ENCODE data around the gene JAKMIP1. TPM values are rescaled to one million over a fixed set of nuclear protein-coding genes. Genes with fewer than 3 reads are reported as not detected.

Gene JAKMIP1
- total RNA-seq, 1 experiment from 2014 or later: not detected

- POLR2A ChIA-PET: no interaction called here
- no peaks in the 10 kb centered on the region for H3K4me1 Mint-ChIP-seq (ENCODE audit: insufficient read depth, unreplicated experiment)
- no peak for DNase-seq (ENCODE audit: unreplicated experiment)
Measured at GRCh38 chr4:6118201-6118600, 82.1 kb downstream of the JAKMIP1 start.

GRCh38 chr4:6116696-6117285 is 83.6 kb downstream of the JAKMIP1 start:
- no peak for TF ChIP-seq CTCF (IDR thresholded peaks at IDR 0.05; ENCODE audit: unreplicated experiment)
- no peak for DNase-seq (ENCODE audit: unreplicated experiment)
- Mint-ChIP-seq H3K36me3 (ENCODE audit: insufficient read depth, unreplicated experiment) (no peaks in the 10 kb centered on the region), H3K9me3 (ENCODE audit: unreplicated experiment) (peaks cover 21% of the 10 kb centered on the region), H3K4me3 (ENCODE audit: unreplicated experiment) (no peak overlapping the region), H3K27me3 (ENCODE audit: insufficient read depth, unreplicated experiment) (no peaks in the 10 kb centered on the region), H3K27ac (ENCODE audit: low read depth, unreplicated experiment) (no peak overlapping the region), H3K4me1 (ENCODE audit: insufficient read depth, unreplicated experiment) (no peaks in the 10 kb centered on the region)
- BruUV-seq (replicated peaks): no TSS peak
- intact Hi-C loops (cut with micrococcal nuclease): no loop called here
- ChIA-PET POLR2A (no interaction called here), CTCF (no interaction called here)

More at GRCh38 chr4:6118201-6118600, 82.1 kb downstream of the JAKMIP1 start:
- Mint-ChIP-seq H3K27me3 (ENCODE audit: insufficient read depth, unreplicated experiment) (no peaks in the 10 kb centered on the region), H3K9me3 (ENCODE audit: unreplicated experiment) (peaks cover 26% of the 10 kb centered on the region), H3K4me3 (ENCODE audit: unreplicated experiment) (no peak overlapping the region), H3K27ac (ENCODE audit: low read depth, unreplicated experiment) (no peak overlapping the region), H3K36me3 (ENCODE audit: insufficient read depth, unreplicated experiment) (no peaks in the 10 kb centered on the region)
- BruUV-seq (replicated peaks): no TSS peak
- intact Hi-C loops (cut with micrococcal nuclease): no loop called here
- CTCF ChIA-PET: interaction anchor here (0.5 to 0.7 kb wide), 2 partner anchors 88 to 138 kb away, joined by 3 to 4 read pairs; no protein-coding TSS in a partner anchor
- TF ChIP-seq CTCF (IDR thresholded peaks at IDR 0.05; ENCODE audit: unreplicated experiment): no peak

GRCh38 chr4:6115746-6116586 is 84.4 kb downstream of the JAKMIP1 start:
- no peaks in the 10 kb centered on the region for H3K36me3 Mint-ChIP-seq (ENCODE audit: insufficient read depth, unreplicated experiment)
- CTCF ChIA-PET: no interaction called here
- no peak for DNase-seq (ENCODE audit: unreplicated experiment)
- H3K27ac Mint-ChIP-seq (ENCODE audit: low read depth, unreplicated experiment): no peak overlapping the region
- TF ChIP-seq CTCF (IDR thresholded peaks at IDR 0.05; ENCODE audit: unreplicated experiment): no peak
- POLR2A ChIA-PET: no interaction called here
- intact Hi-C loops (cut with micrococcal nuclease): no loop called here
- no peaks in the 10 kb centered on the region for H3K27me3 Mint-ChIP-seq (ENCODE audit: insufficient read depth, unreplicated experiment)
- H3K9me3 Mint-ChIP-seq (ENCODE audit: unreplicated experiment): peaks cover 21% of the 10 kb centered on the region
- H3K4me1 Mint-ChIP-seq (ENCODE audit: insufficient read depth, unreplicated experiment): no peaks in the 10 kb centered on the region
- no peak overlapping the region for H3K4me3 Mint-ChIP-seq (ENCODE audit: unreplicated experiment)
- BruUV-seq (replicated peaks): no TSS peak

GRCh38 chr4:6115342-6115741 is 85.0 kb downstream of the JAKMIP1 start:
- intact Hi-C loops (cut with micrococcal nuclease): no loop called here
- H3K36me3 Mint-ChIP-seq (ENCODE audit: insufficient read depth, unreplicated experiment): no peaks in the 10 kb centered on the region
- no peaks in the 10 kb centered on the region for H3K4me1 Mint-ChIP-seq (ENCODE audit: insufficient read depth, unreplicated experiment)
- TF ChIP-seq CTCF (IDR thresholded peaks at IDR 0.05; ENCODE audit: unreplicated experiment): no peak
- POLR2A ChIA-PET: no interaction called here
- no peak for DNase-seq (ENCODE audit: unreplicated experiment)
- no TSS peak for BruUV-seq (replicated peaks)
- no peaks in the 10 kb centered on the region for H3K27me3 Mint-ChIP-seq (ENCODE audit: insufficient read depth, unreplicated experiment)
- H3K27ac Mint-ChIP-seq (ENCODE audit: low read depth, unreplicated experiment): no peak overlapping the region
- CTCF ChIA-PET: interaction anchor here (0.6 kb wide), 1 partner anchor 1700 kb away, joined by 3 read pairs; no protein-coding TSS in a partner anchor
- H3K4me3 Mint-ChIP-seq (ENCODE audit: unreplicated experiment): no peak overlapping the region
- H3K9me3 Mint-ChIP-seq (ENCODE audit: unreplicated experiment): peaks cover 21% of the 10 kb centered on the region
